ENCODE measurements around the gene AXIN2.

Gene AXIN2

GRCh38 chr17:65553646-65554552 is 7.5 kb downstream of the AXIN2 start:
- H3K79me2 ChIP-seq (ENCODE audit: insufficient read depth, low read depth): peaks cover 4% of the 10 kb centered on the region; the same call in 1 of the 2 replicates
- no peak overlapping the region for H3K27ac ChIP-seq
- no peak overlapping the region for H3K4me2 ChIP-seq
- H3K4me3 ChIP-seq (IDR thresholded peaks at IDR 0.05; ENCODE audit: insufficient read depth, low read depth, low read length): no peak overlapping the region
- H3K27me3 ChIP-seq (ENCODE audit: insufficient read depth, low read depth): no peaks in the 10 kb centered on the region
- peaks cover 15% of the 10 kb centered on the region for H3K4me1 ChIP-seq (ENCODE audit: low read depth, poor library complexity, severe bottlenecking)
- H2AFZ ChIP-seq (ENCODE audit: low read depth): no peak overlapping the region
- H3K9ac ChIP-seq: no peak overlapping the region
- no peak for TF ChIP-seq CTCF (conservative IDR thresholded peaks at IDR 0.05; ENCODE audit: low read depth, low read length)
- H3K36me3 ChIP-seq (ENCODE audit: insufficient read depth): no peaks in the 10 kb centered on the region
- no peaks in the 10 kb centered on the region for H4K20me1 ChIP-seq (ENCODE audit: insufficient read depth)

- H3K4me2 ChIP-seq: no peak overlapping the region
- no peak overlapping the region for H3K9ac ChIP-seq
- no peaks in the 10 kb centered on the region; the same call in 1 of the 2 replicates for H3K79me2 ChIP-seq (ENCODE audit: insufficient read depth, low read depth)
- H3K27me3 ChIP-seq (ENCODE audit: insufficient read depth, low read depth): no peaks in the 10 kb centered on the region
- TF ChIP-seq CTCF (conservative IDR thresholded peaks at IDR 0.05; ENCODE audit: low read depth, low read length): no peak
- H3K36me3 ChIP-seq (ENCODE audit: insufficient read depth): no peaks in the 10 kb centered on the region
- H3K4me3 ChIP-seq (IDR thresholded peaks at IDR 0.05; ENCODE audit: insufficient read depth, low read depth, low read length): no peak overlapping the region
- H3K4me1 ChIP-seq (ENCODE audit: low read depth, poor library complexity, severe bottlenecking): peaks cover 15% of the 10 kb centered on the region
- H3K27ac ChIP-seq: no peak overlapping the region
- no peaks in the 10 kb centered on the region for H4K20me1 ChIP-seq (ENCODE audit: insufficient read depth)
- H2AFZ ChIP-seq (ENCODE audit: low read depth): no peak overlapping the region
These were observed 8.3 kb downstream of the AXIN2 start for GRCh38 chr17:65553009-65553645.

DNA sequence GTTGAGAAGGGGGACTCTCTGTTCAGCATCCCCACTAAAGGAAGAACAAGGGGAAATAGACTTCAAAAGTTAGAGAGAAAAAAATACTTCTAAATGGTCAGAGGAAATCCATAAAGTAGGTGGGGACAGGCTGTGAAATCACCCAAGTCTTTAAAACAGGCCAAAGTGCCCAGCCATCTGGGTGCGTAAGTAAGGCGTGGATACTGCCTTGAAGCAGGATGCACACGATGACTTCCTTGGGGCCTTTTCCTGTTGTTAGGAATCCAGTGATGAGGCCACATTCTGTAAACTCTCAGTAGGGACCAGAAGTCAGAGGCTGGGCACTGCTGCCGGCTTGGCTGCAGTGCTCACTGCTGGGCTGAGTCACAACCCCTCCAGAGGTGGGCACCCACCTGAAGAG is 9.2 kb downstream of the AXIN2 start:
- no peaks in the 10 kb centered on the region for H3K36me3 ChIP-seq (ENCODE audit: insufficient read depth)
- TF ChIP-seq CTCF (conservative IDR thresholded peaks at IDR 0.05; ENCODE audit: low read depth, low read length): no peak
- no peak overlapping the region for H3K9ac ChIP-seq
- no peaks in the 10 kb centered on the region for H4K20me1 ChIP-seq (ENCODE audit: insufficient read depth)
- H3K4me1 ChIP-seq (ENCODE audit: low read depth, poor library complexity, severe bottlenecking): peaks cover 8% of the 10 kb centered on the region
- no peak overlapping the region for H3K27ac ChIP-seq
- no peaks in the 10 kb centered on the region for H3K27me3 ChIP-seq (ENCODE audit: insufficient read depth, low read depth)
- H3K4me2 ChIP-seq: no peak overlapping the region
- no peak overlapping the region for H3K4me3 ChIP-seq (IDR thresholded peaks at IDR 0.05; ENCODE audit: insufficient read depth, low read depth, low read length)
- H2AFZ ChIP-seq (ENCODE audit: low read depth): no peak overlapping the region
- H3K79me2 ChIP-seq (ENCODE audit: insufficient read depth, low read depth): no peaks in the 10 kb centered on the region; the same call in 1 of the 2 replicates

- H3K4me1 ChIP-seq (ENCODE audit: low read depth, poor library complexity, severe bottlenecking): peaks cover under 1% of the 10 kb centered on the region
- H3K79me2 ChIP-seq (ENCODE audit: insufficient read depth, low read depth): no peaks in the 10 kb centered on the region; the same call in 1 of the 2 replicates
- H2AFZ ChIP-seq (ENCODE audit: low read depth): no peak overlapping the region
- no peak overlapping the region for H3K27ac ChIP-seq
- H3K4me2 ChIP-seq: no peak overlapping the region
- H3K27me3 ChIP-seq (ENCODE audit: insufficient read depth, low read depth): no peaks in the 10 kb centered on the region
- H3K36me3 ChIP-seq (ENCODE audit: insufficient read depth): no peaks in the 10 kb centered on the region
- no peaks in the 10 kb centered on the region for H4K20me1 ChIP-seq (ENCODE audit: insufficient read depth)
- no peak overlapping the region for H3K9ac ChIP-seq
- H3K4me3 ChIP-seq (IDR thresholded peaks at IDR 0.05; ENCODE audit: insufficient read depth, low read depth, low read length): no peak overlapping the region
- no peak for TF ChIP-seq CTCF (conservative IDR thresholded peaks at IDR 0.05; ENCODE audit: low read depth, low read length)
These were observed 10.0 kb downstream of the AXIN2 start for GRCh38 chr17:65551267-65552040.
